ENCODE data around the gene KIAA0586. TPM values are rescaled to one million over a fixed set of nuclear protein-coding genes. Genes with fewer than 3 reads are reported as not detected.
"Not testable (repeated sequence)": the region's sequence is repeated elsewhere in the genome, so short reads cannot be mapped to it uniquely, and the experiment has no call there.

KIAA0586 gene
- total and polyA plus RNA-seq, 8 donors, result 14.2 to 28.7 (median 22.2) TPM

- intact Hi-C loops (cut with DNase I), result no loop called here
- Histone ChIP-seq H3K36me3 (no peaks in the 10 kb centered on the region), H3K27me3 (no peaks in the 10 kb centered on the region), H3K4me3 (no peak overlapping the region), H3K9me3 (no peaks in the 10 kb centered on the region), H3K4me1 (no peaks in the 10 kb centered on the region), H3K27ac (no peak overlapping the region)
- TF ChIP-seq CTCF (IDR thresholded peaks at IDR 0.05), result no peak
- ATAC-seq, result no peak
- DNase-seq, result no peak
These were observed 144.4 kb downstream of the KIAA0586 start for GRCh38 chr14:58571769-58572472.

GRCh38 chr14:58572473-58572853 is 144.9 kb downstream of the KIAA0586 start:
- intact Hi-C loops (cut with DNase I), result no loop called here
- TF ChIP-seq CTCF (IDR thresholded peaks at IDR 0.05), result no peak
- ATAC-seq, result no peak
- H3K4me1 ChIP-seq, result no peaks in the 10 kb centered on the region
- no peak overlapping the region for H3K27ac ChIP-seq
- no peaks in the 10 kb centered on the region for H3K27me3 ChIP-seq
- H3K36me3 ChIP-seq, result no peaks in the 10 kb centered on the region
- H3K4me3 ChIP-seq, result no peak overlapping the region
- no peaks in the 10 kb centered on the region for H3K9me3 ChIP-seq
- DNase-seq, result no peak

- Histone ChIP-seq H3K9me3 (no peaks in the 10 kb centered on the region), H3K4me1 (no peaks in the 10 kb centered on the region), H3K27me3 (no peaks in the 10 kb centered on the region), H3K27ac (no peak overlapping the region), H3K4me3 (no peak overlapping the region), H3K36me3 (no peaks in the 10 kb centered on the region)
- intact Hi-C loops (cut with DNase I), result no loop called here
- TF ChIP-seq CTCF (IDR thresholded peaks at IDR 0.05), result no peak
- DNase-seq, result no peak
- no peak for ATAC-seq
These were observed 145.3 kb downstream of the KIAA0586 start for GRCh38 chr14:58572863-58573262.

GRCh38 chr14:58574623-58575022 is 147.1 kb downstream of the KIAA0586 start:
- intact Hi-C loops (cut with DNase I), result no loop called here
- Histone ChIP-seq H3K9me3 (no peaks in the 10 kb centered on the region), H3K27ac (no peak overlapping the region), H3K4me1 (no peaks in the 10 kb centered on the region), H3K36me3 (no peaks in the 10 kb centered on the region), H3K27me3 (no peaks in the 10 kb centered on the region), H3K4me3 (no peak overlapping the region)
- DNase-seq (no peak), ATAC-seq (no peak)
- TF ChIP-seq CTCF (IDR thresholded peaks at IDR 0.05), result no peak

- no peak for TF ChIP-seq CTCF (IDR thresholded peaks at IDR 0.05)
- no peak overlapping the region for H3K4me3 ChIP-seq
- no peak overlapping the region for H3K27ac ChIP-seq
- H3K36me3 ChIP-seq, result no peaks in the 10 kb centered on the region
- intact Hi-C loops (cut with DNase I), result no loop called here
- no peaks in the 10 kb centered on the region for H3K27me3 ChIP-seq
- no peaks in the 10 kb centered on the region for H3K4me1 ChIP-seq
- no peaks in the 10 kb centered on the region for H3K9me3 ChIP-seq
- ATAC-seq (no peak), DNase-seq (no peak)
These were observed 148.4 kb downstream of the KIAA0586 start for GRCh38 chr14:58575956-58576355.

GRCh38 chr14:58580035-58580434 is 152.5 kb downstream of the KIAA0586 start:
- intact Hi-C loops (cut with DNase I); H3K4me3 ChIP-seq; H3K9me3 ChIP-seq; H3K36me3 ChIP-seq; DNase-seq; H3K4me1 ChIP-seq; H3K27me3 ChIP-seq; H3K27ac ChIP-seq; ATAC-seq: not testable (repeated sequence)

- H3K4me3 ChIP-seq; intact Hi-C loops (cut with DNase I); H3K27ac ChIP-seq; ATAC-seq; H3K27me3 ChIP-seq; H3K4me1 ChIP-seq; DNase-seq; H3K36me3 ChIP-seq; H3K9me3 ChIP-seq: not testable (repeated sequence)
These were observed 153.9 kb downstream of the KIAA0586 start for GRCh38 chr14:58581389-58581788.

All from left lung (tissue), 10 donors.